GM19452 (cell line): Measurements from ENCODE around the gene DDT.
"Not testable (repeated sequence)": the region's sequence is repeated elsewhere in the genome, so short reads cannot be mapped to it uniquely, and the experiment has no call there.

Experiments
- ATAC-seq: cut with Tn5 transposase; IDR thresholded peaks from one replicate; pipeline ENCODE4 v1.9.1; 2021; ENCODE audit not compliant: unreplicated experiment

DDT gene

DNA sequence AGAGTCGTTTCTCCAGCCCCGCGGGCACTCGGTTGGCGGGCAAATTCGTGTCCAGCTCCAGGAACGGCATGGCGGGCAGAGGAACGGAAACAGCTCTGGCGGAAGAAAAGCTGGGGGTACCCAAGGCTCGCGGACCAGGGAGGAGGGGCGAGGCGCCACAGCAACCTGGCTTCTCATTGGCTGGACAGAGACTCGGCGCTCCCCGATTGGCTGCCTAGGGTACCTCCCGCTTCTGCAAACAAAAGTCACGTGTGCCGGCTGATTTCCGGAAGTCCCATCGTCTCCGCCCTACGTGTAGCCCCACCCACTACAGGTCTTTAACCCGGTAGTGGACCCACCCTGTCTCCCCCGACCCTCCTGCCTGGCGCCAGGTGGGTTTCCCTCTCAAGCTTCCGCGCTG lies at the start of gene DDT:
DDT (minus strand) TSS at position 97 of the 400 bp plus-strand sequence; CDS start at position 70, 27 bp downstream.
- peak; percentile 90 for ATAC-seq

DNA sequence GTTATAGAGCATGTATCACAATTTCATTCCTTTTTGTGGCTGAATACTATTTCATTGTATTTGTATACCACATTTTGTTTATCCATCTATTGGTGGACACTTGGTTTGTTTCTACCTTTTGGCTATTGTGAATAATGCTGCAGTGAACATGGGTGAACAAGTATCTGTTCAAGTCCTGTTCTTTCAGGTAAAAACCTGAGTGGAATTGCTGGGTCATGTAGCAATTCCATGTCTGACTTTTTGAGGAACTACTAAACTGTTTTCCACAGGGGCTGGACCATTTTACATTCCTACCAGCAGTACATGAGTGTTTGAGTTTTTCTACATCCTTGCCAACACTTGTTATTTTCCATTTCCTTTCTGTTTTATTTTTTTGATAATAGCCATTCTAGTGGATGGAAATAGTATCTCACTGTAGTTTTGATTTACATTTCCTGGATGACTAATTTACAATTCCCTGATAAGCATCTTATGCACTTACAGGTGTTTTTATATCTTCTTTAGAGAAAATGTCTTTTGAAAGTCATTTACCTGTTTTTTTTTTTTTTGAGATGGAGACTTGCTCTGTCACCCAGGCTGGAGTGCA lies 49.1 kb upstream of the DDT start:
- no peak for ATAC-seq

DNA sequence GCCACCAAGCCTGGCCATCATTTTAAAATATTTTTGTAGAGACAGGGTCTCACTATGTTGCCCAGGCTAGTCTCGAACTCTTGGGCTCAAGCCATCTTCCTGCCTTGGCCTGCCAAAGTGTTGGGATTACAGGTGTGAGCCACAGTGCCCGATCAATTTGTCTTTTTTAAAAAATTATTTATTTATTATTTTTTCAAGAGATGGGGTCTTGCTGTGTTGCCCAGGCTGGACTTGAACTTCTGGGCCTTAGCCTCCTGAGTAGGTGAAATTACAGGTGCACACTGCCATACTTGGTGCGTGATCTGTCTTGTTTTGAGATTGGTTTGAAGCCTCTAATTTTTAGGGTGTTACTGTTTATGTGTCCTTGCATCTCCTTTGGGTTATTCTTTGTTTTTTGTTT lies 47.1 kb upstream of the DDT start:
- ATAC-seq, result no peak

DNA sequence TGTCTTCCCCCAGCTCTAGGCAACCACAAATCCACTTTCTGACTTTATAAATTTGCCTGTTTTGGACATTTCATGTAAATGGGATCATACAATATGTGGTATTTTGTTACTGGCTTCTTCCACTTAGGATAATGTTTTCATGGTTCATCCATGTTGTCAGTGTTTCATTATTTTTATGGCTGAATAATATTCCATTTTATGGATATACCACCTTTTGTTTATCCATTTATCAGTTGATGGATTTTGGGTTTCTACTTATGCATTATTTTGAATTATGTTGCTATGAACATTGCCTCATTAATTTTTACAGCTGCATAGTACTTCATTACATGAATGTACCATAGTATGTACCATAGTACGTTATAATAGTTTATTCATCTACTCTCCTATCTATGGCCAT lies 41.9 kb upstream of the DDT start:
- no peak for ATAC-seq

DNA sequence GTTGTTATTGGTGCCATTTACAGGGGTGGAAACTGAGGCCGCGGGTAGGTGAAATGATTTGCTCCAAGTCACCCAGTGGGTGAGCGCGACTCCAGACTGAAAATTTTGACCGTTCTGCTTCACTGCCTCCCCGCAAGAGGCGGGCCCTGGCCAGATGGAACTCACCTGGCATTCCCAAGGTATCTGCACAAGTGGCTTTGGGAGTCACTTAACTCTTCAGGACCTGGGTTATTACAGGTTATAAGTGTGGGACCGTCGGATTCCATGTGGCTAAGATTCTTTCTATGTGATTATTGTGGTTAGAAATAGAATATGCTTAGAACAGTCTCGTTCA lies 37.5 kb upstream of the DDT start:
- no peak for ATAC-seq

DNA sequence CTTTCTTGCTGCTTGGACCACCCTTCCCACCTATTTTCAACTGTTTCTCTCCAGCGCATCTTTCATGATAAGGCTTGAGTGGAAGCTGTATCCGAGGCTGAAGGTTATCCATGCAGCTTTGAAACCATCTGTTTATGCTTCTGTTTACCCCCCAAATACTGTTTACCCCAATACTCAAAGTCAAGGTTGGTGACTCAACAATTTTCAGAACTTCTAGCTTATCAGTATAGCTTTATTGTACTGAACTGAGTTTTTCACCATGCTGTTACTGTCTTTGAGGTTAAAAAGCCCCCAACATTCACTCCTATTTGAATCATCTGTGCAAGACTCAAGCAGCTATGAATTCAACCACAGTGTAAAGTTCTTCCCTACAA lies 35.8 kb upstream of the DDT start:
- ATAC-seq, result no peak

DNA sequence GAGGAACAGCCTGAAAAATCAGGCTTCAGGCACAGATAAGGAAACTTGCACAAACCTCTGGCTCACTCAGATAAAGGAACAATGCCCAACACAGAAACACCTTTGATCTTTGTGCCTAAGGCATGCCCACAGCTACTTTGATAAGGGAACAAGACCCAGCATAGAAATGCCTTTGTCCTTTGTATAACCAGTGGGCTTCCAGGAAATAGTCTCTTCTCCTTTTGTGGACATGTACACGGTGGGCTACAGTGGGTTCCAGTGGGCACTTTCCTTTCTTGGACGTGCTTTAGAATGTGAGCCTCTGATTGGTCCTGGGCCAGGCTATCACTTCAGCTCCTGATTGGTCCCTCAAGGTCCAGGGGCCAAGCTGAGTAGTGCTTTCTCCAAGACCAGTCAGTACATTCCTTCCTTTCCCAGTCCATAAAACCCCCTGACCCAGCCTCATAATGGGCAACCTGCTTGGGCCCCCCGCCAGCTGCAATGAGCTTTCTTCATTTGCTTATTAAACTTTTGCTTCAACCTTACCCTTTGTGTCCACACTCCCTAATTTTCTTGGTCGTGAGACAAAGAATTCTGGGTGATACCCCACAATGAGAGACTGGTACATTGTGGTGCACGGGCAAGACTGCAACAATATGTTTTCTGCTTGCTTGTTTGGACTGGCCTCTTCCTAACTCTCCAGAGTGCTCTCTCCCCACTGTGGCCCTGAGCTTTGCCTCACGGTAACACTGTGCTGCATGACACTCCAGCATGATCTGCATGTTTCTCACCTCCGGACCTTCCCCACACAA lies 35.2 kb upstream of the DDT start:
- ATAC-seq, result no peak

DNA sequence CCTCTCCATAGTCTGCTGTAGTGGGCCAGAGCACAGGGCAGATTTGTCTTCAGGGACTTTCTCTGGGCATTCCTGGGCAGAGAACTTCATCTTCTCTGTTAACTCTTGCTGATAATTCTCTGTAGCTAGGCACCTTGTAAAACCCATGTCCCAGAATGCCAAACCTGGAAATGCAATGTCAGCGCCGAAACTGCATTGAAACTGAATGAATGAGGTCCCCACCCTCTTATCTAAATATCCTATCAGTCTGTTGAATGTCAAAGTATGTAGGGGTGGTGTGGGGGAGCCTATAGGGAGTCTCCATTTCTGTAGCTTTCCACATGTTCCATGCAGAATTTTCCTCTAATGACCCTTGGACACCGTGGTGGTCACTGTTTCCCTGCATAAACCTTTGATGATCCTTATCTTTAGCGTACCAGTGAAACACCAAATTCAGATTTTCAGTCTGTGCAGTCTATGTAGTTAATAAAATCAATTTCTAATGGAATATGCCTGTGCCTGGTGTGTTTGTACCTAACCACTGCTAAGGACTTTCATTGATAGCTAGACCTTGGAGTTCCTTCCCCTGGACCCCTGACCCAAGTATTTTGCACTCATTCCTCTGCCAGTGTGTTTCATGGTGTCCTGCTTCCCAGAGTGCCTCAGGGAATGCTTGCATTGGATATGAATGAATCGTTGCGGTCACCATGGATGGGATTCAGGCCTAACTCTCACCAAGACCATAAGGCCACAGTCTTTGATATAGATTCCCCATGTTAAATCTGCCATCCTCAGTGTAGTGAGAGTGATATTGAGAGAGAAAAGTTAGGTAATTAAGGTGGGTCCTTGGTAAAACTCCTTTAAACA lies 34.4 kb upstream of the DDT start:
- ATAC-seq, result no peak

DNA sequence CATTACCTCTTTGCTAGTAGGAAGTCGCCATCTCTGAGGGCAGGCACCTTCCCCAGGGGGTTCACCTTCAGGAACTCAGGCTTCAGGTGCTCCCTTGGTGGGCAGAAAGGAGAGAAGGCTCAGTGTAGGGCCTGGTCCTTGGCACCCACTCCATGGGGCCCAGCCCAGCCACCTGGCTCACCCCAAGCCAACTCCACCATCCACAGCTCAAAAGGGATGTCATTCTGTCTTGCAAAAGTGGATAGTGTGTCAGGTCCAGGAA lies 33.7 kb upstream of the DDT start:
- no peak for ATAC-seq

DNA sequence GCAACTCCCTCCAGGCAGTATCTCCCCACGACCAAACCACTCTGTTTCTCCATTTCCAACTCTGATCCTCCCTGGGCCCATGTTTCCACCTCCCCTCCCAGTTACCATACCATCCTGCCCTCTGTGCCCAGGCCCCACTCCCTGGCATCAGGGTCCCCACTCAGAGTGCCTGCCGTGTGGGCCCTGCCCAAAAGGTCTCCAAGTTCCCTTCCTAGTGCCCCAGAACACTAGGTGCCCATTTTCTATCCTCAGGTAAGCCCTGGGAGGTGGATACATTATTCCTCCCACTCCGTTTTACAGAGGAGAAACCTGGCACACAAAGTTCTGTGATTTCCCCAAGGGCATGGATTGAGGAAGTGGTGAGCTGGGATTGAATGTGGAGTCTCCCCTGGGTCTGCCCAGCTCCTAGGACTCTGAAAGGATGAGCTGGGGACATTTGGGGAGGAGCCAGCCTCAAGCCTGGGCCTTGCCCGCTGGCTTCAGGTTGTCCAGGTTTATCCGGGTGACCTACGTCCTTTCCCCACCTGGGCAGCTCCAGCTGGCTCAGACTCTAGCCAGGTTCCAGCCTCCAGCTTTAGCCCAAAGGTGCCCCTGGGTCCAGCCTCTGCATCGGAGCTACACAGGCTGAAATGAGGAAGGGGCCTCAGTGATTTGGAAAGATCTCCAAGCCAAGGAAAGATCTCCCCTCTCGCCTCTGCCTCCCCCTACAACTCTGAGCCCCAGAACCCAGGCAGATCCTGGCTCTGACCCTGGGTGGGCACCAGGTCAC lies 33.2 kb upstream of the DDT start:
- ATAC-seq, result no peak

DNA sequence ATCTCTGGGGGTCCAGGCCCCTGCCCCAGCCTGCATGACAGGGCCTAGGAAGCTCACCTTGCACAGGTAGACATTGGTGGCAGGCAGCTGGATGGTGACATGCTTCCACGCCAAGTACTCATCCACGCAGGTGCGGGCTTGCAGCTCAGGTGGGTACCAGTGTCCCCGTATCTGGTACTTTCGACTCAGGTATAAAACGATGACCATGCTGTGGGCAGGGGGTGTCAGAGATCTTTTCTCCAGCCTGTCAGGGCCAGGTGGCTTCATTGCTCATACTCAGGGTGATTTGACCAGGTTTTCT lies 32.6 kb upstream of the DDT start:
- ATAC-seq, result no peak

DNA sequence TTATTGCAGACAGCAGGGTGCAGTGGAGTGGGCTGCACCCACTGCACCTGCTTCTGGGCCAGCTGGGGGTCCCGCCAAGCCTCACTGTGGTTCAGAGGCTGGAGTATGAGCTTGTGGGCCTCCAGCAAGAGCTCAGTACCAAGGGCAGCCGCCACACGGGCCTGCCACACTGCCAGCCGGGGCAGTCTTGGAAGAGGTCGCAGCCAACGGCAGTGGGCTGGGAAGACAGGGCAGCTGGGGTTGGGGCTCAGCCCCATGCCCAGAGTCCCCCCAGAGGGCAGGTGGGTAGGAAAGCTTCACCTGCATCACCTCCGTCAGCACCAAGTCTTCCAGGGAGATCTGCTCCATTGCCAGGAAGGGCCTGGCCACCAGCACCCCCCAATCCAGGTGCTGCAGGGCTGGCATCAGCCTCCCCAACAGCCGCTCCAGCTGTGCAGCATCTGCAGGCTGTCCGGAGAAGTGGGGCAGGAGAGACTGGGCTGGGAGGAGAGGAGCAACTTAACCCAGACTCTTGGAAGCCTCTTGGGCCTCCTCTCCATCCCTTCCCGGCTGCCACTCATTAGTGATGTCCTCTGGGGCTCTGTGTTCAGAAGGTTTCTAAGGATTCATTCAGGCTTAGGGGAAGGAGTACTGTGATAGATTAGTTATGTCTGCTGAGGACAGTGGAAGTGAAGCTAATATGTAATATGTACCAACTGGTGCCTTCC lies 32.1 kb upstream of the DDT start:
- ATAC-seq, result no peak

DNA sequence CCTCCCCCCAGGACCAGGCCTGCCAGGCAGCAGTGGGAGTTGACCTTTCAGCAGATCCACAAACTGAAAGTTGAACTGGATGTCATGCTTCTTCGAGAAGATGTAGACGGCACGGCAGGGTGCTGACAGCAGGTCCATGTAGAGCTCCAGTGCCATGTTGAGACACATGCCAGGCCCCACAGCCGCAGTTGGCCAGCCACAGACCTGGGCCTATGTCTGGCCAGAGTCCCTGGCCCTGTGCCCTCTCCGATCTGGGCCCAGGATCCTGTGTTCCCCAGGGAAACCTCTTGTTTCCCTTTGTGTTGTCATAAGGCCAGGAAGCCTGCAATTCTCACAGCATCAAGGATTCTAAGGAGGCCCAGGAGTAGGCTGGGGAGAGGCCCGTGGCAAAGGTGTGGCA lies 31.0 kb upstream of the DDT start, which contains the start of gene GSTT4:
GSTT4 (minus strand) TSS at position 253 of the 400 bp plus-strand sequence; CDS start at position 156, 97 bp downstream.
- no peak for ATAC-seq

DNA sequence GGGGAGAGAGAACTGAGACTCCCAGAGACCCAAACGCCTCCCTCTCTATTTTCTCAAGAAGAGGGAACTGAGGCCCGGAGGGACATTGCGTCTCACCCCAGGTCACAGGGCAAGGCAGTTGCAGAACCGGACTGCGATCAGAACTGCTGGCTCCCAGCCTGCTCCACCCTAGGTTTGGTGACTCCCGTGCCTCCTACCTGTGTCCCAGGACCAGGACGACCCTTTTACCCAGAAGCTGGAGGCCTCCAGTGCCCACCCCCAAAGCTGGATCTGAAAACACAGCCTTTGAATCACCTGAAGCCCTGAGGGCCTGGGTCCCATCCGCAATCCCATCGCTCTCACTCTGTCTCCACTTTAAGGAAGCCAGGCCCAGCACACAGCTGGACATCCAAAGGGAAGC lies 29.6 kb upstream of the DDT start:
- ATAC-seq, result no peak

DNA sequence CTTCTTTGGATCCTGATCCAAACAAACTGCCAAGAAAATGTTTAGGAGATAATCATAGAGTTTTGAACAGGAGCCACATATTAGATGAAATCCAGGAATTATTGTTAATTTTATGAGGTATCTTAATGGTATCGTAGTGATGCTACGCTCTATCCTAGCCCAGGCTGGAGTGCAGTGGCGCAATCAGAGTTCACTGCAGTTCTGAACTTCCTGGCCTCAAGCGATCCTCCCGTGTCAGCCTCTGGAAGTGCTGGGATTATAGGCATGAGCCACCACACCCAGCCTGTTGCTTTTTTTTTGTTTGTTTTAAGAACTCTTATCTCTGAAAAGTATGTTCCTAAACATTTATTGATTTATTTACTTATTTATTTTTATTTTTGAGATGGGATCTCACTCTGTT lies 28.6 kb upstream of the DDT start:
- ATAC-seq, result no peak

DNA sequence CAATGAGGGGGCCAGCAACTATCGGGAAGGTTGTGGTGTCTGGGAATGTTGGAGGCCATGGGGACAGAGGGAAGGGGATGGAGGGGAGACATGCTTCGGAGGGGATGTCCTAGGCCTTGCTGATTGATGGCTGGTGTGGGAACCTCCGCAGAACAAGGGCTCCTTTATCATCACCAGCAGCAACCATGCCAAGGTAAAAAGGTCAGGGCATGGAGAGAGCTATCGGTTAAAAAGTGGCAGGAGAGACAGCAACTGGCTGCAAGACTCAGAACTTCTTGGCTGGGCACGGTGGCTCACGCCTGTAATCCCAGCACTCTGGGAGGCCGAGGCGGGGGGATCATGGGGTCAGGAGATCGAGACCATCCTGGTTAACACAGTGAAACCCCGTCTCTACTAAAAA lies 28.0 kb upstream of the DDT start:
- ATAC-seq, result no peak

DNA sequence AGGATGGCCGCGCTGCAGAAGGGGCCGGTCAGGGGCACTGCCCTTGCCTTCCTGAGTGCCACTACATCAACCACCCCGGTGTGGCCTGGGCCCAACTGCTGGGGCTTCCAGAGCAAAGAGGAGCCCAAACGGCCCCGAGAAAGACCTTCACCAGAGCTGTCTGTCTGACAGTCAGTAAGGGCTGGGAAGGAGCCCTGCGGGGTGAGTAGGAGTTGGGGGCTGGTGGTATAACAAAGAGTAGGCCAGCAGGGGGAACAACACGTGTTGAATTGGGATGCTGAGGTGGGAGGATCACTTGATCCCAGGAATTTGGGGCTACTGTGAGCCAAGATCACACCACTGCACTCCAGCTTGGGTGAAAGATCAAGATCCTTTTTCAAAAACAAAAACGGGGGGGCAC lies 27.1 kb upstream of the DDT start:
- ATAC-seq, result no peak

DNA sequence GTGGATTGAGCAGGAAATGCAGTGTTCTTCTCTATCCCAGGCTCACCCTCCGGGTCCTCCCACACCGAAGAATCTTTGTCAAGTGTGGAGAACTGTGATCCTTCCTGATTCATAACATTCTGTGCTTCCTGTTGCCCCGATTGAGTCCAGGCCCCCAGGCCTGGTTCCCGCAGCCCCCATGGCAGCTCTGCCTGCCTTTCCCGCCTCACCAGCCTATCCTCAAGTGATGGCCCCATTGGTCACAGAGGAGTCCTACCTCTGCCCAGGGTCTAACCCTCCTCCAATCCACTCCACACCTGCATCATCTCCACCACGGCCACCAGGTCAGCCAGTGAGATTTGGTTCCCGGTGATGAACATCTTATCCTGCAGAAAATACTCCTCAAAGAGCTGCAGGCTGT lies 25.5 kb upstream of the DDT start:
- ATAC-seq, result not testable (repeated sequence)

DNA sequence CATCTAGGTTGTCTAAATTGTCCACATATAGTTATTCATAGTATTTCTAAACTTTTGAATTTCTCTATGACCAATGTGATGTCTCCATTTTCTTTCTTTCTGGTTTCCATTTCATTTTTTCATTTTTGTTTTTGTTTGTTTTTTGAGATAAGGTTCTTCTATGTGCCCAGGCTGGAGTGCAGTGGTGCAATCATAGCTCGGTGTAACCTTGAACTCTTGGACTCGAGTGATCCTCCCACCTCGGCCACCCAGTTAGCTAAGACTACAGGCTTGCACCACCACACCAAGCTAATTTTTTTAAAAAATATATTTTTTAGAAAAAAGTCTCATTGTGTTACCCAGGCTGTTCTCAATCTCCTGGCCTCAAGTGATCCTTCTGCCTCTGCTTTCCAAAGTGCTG lies 22.9 kb upstream of the DDT start:
- no peak for ATAC-seq

DNA sequence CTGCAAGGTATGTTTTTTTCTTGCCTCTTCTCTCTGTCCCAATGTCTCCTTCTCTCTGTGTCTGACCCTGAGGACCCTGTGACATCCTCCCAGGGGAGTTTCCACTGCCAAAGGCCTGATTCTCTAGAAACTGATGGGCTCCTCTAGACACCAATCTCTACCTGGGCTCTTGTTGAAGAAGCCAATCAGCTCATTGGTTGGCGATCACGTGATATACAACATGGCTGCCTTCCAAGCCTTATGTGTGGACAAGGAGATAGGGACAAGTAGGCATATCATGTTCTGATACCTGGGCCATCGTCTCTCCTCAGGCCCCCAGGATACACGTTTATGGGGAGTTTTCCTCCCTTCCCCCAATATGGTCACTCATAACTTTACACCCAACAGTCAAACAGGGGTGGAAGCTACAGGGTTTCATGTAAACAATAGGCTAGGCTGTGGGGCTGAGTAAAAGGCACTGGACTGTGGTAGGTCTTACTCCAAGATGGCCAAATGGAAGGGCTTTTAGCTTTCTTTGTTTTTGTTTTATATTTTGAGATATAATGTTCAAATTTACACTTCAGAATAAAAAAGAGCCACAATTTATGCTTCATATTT lies 19.4 kb upstream of the DDT start:
- ATAC-seq, result not testable (repeated sequence)

DNA sequence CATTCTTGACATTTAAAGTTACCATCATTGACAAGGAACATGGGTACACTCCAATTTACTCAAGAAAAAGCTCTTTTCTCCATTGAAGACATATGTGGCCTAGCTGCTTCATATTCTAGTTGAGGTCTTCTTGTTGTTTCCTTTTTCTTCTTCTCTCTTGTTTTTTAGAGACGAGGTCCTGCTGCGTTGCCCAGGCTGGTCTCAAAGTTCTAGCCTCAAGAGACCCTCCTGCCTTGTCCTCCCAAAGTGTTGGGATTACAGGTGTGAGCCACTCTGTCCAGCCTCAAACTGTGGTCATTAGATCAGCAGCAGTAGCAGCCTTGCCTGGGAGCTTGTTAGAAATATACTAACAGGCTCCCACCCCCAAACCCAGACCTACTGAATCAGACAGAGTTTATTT lies 18.8 kb upstream of the DDT start:
- not testable (repeated sequence) for ATAC-seq
